ENCODE data around the gene PEX10. TPM values are rescaled to one million over a fixed set of nuclear protein-coding genes. Genes with fewer than 3 reads are reported as not detected.

PEX10 gene
- total RNA-seq, 1 experiment from 2014 or later = 27.6 TPM

GRCh38 chr1:2408456-2408855 lies 3.9 kb downstream of the PEX10 start:
- CTCF ChIA-PET = no interaction called here
- no TSS peak for BruUV-seq (replicated peaks)
- Histone ChIP-seq H3K4me3 (ENCODE audit: low read depth, low read length, poor library complexity, severe bottlenecking) (no peak overlapping the region), H3K4me1 (ENCODE audit: insufficient read depth, low read length, poor library complexity, severe bottlenecking) (peaks cover 7% of the 10 kb centered on the region), H3K36me3 (ENCODE audit: insufficient read depth, low read length, poor library complexity, severe bottlenecking) (peaks cover 30% of the 10 kb centered on the region), H3K27me3 (replicated peaks; ENCODE audit: insufficient read depth, low read depth, low read length, poor library complexity) (no peaks in the 10 kb centered on the region), H3K9me3 (ENCODE audit: low read depth, low read length, poor library complexity, severe bottlenecking) (no peaks in the 10 kb centered on the region), H3K27ac (ENCODE audit: low read depth, low read length, poor library complexity, severe bottlenecking) (no peak overlapping the region)
- DNase-seq (ENCODE audit: low spot score) = no peak
- POLR2A ChIA-PET (ENCODE audit: low non-redundant PET) = no interaction called here
- TF ChIP-seq EZH2 (IDR thresholded peaks at IDR 0.05; ENCODE audit: borderline replicate concordance, low read depth, low read length, poor library complexity, severe bottlenecking) = no peak
- TF ChIP-seq CTCF (conservative IDR thresholded peaks at IDR 0.05; ENCODE audit: low read depth, low read length) = no peak
- intact Hi-C loops (cut with micrococcal nuclease; ENCODE audit: unreplicated experiment) = no loop called here

GRCh38 chr1:2407991-2408275 lies 4.4 kb downstream of the PEX10 start:
- Histone ChIP-seq H3K27ac (ENCODE audit: low read depth, low read length, poor library complexity, severe bottlenecking) (no peak overlapping the region), H3K4me1 (ENCODE audit: insufficient read depth, low read length, poor library complexity, severe bottlenecking) (peaks cover 2% of the 10 kb centered on the region), H3K4me3 (ENCODE audit: low read depth, low read length, poor library complexity, severe bottlenecking) (no peak overlapping the region), H3K36me3 (ENCODE audit: insufficient read depth, low read length, poor library complexity, severe bottlenecking) (peaks cover 35% of the 10 kb centered on the region), H3K27me3 (replicated peaks; ENCODE audit: insufficient read depth, low read depth, low read length, poor library complexity) (no peaks in the 10 kb centered on the region), H3K9me3 (ENCODE audit: low read depth, low read length, poor library complexity, severe bottlenecking) (no peaks in the 10 kb centered on the region)
- DNase-seq (ENCODE audit: low spot score) = no peak
- POLR2A ChIA-PET (ENCODE audit: low non-redundant PET) = no interaction called here
- CTCF ChIA-PET = no interaction called here
- BruUV-seq (replicated peaks) = no TSS peak
- TF ChIP-seq CTCF (conservative IDR thresholded peaks at IDR 0.05; ENCODE audit: low read depth, low read length) = no peak
- no peak for TF ChIP-seq EZH2 (IDR thresholded peaks at IDR 0.05; ENCODE audit: borderline replicate concordance, low read depth, low read length, poor library complexity, severe bottlenecking)
- intact Hi-C loops (cut with micrococcal nuclease; ENCODE audit: unreplicated experiment) = no loop called here

GRCh38 chr1:2407166-2407990 lies 5.0 kb downstream of the PEX10 start:
- no TSS peak for BruUV-seq (replicated peaks)

More at GRCh38 chr1:2407166-2407990, 5.0 kb downstream of the PEX10 start:
- peaks cover 40% of the 10 kb centered on the region for H3K36me3 ChIP-seq (ENCODE audit: insufficient read depth, low read length, poor library complexity, severe bottlenecking)
- no peaks in the 10 kb centered on the region for H3K27me3 ChIP-seq (replicated peaks; ENCODE audit: insufficient read depth, low read depth, low read length, poor library complexity)
- H3K9me3 ChIP-seq (ENCODE audit: low read depth, low read length, poor library complexity, severe bottlenecking) = no peaks in the 10 kb centered on the region
- H3K4me3 ChIP-seq (ENCODE audit: low read depth, low read length, poor library complexity, severe bottlenecking) = no peak overlapping the region
- intact Hi-C loops (cut with micrococcal nuclease; ENCODE audit: unreplicated experiment) = no loop called here
- TF ChIP-seq CTCF (conservative IDR thresholded peaks at IDR 0.05; ENCODE audit: low read depth, low read length) = no peak
- CTCF ChIA-PET = no interaction called here
- no peak overlapping the region for H3K27ac ChIP-seq (ENCODE audit: low read depth, low read length, poor library complexity, severe bottlenecking)
- POLR2A ChIA-PET (ENCODE audit: low non-redundant PET) = no interaction called here
- H3K4me1 ChIP-seq (ENCODE audit: insufficient read depth, low read length, poor library complexity, severe bottlenecking) = no peaks in the 10 kb centered on the region
- DNase-seq (ENCODE audit: low spot score) = no peak

Measured in A673 (cell line).